ENCODE data around the gene CRB1.

DNA sequence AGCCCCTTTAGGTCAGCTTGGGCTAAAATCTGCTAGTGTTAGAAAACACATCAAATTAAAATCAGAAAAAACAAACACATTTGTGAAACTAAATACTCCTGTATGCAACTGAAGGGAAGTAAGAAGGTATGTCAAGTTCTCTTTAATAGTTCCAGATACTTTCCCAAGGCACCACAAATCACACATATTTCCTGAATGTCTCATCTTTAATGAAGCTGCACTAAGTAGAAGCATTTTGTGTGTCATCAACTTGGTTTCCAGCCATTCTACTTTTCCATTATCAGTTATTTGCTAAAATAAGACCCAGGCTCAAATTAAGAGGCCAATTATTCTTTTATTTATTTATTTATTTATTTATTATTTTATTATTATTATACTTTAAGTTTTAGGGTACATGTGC is 34.7 kb downstream of the CRB1 start:
- TF ChIP-seq, protein P1, sequence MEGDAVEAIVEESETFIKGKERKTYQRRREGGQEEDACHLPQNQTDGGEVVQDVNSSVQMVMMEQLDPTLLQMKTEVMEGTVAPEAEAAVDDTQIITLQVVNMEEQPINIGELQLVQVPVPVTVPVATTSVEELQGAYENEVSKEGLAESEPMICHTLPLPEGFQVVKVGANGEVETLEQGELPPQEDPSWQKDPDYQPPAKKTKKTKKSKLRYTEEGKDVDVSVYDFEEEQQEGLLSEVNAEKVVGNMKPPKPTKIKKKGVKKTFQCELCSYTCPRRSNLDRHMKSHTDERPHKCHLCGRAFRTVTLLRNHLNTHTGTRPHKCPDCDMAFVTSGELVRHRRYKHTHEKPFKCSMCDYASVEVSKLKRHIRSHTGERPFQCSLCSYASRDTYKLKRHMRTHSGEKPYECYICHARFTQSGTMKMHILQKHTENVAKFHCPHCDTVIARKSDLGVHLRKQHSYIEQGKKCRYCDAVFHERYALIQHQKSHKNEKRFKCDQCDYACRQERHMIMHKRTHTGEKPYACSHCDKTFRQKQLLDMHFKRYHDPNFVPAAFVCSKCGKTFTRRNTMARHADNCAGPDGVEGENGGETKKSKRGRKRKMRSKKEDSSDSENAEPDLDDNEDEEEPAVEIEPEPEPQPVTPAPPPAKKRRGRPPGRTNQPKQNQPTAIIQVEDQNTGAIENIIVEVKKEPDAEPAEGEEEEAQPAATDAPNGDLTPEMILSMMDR (conservative IDR thresholded peaks at IDR 0.05; ENCODE audit: low read length) = no peak
- no peak for TF ChIP-seq EZH2phosphoT487 (IDR thresholded peaks at IDR 0.05; ENCODE audit: borderline replicate concordance)

Measured in Loucy (cell line).